Measurements from ENCODE around the gene TMEM140.
"Not testable (repeated sequence)": the region's sequence is repeated elsewhere in the genome, so short reads cannot be mapped to it uniquely, and the experiment has no call there.

The TMEM140 gene

GRCh38 chr7:135195156-135195555 lies 47.3 kb downstream of the TMEM140 start:
- DNase-seq (ENCODE audit: low read depth in 2 of 2), result no peak

GRCh38 chr7:135195968-135196629 lies 48.2 kb downstream of the TMEM140 start:
- DNase-seq (ENCODE audit: low read depth in 2 of 2), result no peak

- no peak for DNase-seq (ENCODE audit: low read depth in 2 of 2)
Measured at GRCh38 chr7:135197343-135197742, 49.5 kb downstream of the TMEM140 start.

GRCh38 chr7:135197906-135198655 lies 50.2 kb downstream of the TMEM140 start:
- DNase-seq (ENCODE audit: low read depth in 2 of 2), result no peak

GRCh38 chr7:135199439-135199838 lies 51.6 kb downstream of the TMEM140 start:
- DNase-seq (ENCODE audit: low read depth in 2 of 2), result no peak

GRCh38 chr7:135200821-135201331 lies 53.0 kb downstream of the TMEM140 start:
- no peak for DNase-seq (ENCODE audit: low read depth in 2 of 2)

GRCh38 chr7:135201350-135201749 lies 53.5 kb downstream of the TMEM140 start:
- no peak for DNase-seq (ENCODE audit: low read depth in 2 of 2)

DNA sequence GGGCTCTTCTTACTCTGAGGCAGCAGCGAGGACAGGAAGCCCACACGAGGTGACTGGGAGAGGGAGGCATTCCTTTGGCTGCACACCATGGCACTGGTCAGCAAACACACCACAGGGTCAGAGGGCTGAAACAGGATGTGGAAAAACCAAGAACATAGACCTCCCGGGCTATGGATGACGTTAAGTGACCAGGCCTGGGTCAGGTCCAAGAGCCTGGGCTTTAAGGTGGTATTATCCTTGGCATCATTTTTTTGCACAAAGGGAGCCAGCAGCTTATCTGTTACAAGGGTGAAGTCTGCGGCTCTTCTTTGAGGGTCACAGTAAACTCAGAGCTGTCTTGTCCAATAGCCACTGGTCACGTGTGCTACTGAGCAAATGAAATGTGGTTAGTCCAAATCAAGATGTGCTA lies 56.5 kb downstream of the TMEM140 start:
- no peak for DNase-seq (ENCODE audit: low read depth in 2 of 2)

DNA sequence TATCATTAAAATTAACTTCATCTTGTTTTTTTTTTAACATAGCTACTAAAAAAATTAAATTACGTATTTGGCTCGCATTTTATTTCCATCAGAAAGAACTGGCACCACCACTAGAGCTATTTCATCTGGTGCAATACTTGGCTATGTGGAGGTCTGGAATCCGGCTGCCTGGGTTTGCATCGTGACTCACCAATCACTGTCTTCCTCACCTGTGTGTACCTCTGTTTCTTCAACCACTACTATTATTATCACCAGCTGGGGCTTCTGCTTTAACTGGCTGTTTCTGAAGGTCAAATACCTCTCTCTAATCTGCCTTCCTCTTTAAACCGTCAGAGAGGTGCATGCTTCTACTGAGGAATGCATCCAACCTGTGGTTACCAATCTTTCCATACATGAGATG lies 57.0 kb downstream of the TMEM140 start:
- no peak for DNase-seq (ENCODE audit: low read depth in 2 of 2)

DNA sequence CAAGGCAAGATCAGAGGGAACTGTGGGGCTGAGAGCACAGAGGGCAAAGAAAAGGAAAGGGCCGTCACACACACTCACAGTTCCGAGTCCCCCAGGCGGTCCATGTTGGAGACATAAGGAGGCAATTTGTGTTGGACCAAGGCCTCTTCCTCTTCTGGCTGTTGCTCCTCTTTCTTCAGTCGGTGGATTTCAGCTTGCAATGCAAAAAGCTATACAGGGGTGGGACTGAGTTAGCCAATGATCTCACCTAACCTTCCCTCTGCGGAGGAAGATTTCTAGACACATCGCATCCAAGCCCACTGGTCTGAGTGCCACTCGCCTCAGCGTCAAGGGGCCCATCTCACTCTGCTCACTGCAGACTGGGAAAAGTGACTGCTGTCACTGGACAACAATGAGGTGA lies 58.0 kb downstream of the TMEM140 start:
- no peak for DNase-seq (ENCODE audit: low read depth in 2 of 2)

GRCh38 chr7:135206941-135207391 lies 59.1 kb downstream of the TMEM140 start:
- no peak for DNase-seq (ENCODE audit: low read depth in 2 of 2)

DNA sequence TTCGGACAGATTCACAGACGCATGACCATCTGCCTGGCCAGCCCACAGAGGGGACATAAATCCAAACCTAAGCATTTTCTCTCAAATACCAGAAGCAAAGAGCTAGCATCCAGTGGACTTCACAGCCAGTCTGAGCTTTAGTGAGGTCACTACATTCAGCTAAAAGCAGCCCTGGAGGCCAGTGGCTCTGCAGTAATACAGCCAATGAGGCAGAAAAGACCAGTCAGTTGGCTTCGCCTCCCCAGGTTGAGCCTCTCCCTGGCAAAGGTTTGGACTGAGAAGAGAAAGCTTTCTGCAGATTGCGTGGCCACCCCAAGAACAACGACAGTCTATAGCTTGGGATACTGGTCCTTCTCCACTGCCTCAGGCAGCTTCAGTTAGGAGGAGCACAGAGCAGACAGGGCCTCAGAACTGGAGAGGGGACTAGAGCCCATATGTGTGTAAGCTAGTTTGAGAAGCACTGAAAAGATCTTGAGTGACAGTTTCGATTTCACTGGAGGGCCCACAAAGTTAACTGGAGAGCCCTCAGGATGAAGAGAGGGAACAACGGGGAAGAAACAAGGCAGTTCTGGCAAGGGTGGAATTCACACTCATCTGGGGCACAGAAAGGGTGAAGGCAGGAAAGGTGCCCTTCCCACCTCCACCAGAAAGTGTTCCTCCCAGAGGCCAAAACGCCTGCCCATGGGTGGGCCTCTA lies 59.7 kb downstream of the TMEM140 start:
- DNase-seq (ENCODE audit: low read depth in 2 of 2), result no peak

DNA sequence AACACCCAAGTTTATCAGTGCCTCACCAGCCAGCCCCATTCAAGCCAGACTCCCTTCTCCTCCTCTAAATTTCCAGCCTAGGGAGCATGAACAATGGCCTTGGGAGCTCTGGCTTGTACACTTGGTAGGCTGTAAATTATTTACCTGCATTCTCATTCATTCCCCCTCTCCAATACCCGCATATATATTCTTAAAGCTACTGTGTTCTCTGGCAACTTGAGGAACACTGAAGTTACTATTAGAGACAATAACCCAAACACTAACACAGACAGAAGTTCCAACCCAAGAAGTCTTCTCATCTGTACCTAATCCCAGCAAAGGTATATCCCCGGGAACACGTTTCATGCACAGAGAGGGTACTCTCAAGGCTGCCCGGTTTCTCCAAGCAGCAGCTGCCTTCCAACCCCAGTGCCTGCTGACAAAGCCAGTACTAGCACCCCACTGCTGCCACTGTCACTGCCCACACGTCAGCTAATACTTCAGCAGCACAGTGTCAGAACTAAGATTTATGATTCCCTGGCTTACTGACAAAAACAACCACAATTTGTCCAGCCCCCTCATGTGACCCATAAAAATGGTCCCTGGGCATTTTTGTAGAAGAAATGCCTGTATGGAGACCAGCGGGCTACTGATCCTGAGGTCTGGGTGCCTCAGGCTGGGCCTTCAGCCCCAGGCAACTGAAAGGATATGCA lies 60.4 kb downstream of the TMEM140 start:
- DNase-seq (ENCODE audit: low read depth in 2 of 2), result no peak

DNA sequence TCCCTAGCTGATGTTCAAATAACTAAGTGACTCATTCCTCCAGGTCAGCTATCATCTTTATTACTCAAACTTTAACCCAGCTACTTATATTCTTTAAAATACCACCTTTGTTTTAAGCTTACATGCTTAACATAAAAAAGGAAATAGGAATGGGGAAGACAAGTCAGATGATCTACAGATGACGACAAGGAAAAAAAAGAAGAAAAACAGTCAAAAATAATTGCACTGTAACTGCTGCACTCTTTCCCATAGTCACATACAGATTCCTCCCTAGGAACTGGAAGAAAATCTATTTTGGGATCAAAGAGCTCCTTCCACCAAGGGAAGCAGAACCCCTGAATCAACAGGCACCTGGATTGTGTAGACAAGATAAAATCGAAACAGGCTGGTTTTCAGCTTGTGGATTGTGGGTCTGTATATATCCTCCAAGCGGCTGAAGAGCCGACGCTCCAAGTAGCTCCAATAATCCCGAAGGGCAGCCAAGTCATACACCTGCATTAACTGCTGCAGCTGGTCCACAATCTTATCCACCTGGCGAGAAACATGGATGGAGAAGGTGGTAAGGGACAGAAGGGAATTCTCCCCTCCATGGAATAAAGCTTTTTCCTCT lies 61.5 kb downstream of the TMEM140 start:
- no peak for DNase-seq (ENCODE audit: low read depth in 2 of 2)

GRCh38 chr7:135210888-135211178 lies 63.0 kb downstream of the TMEM140 start:
- no peak for DNase-seq (ENCODE audit: low read depth in 2 of 2)

DNA sequence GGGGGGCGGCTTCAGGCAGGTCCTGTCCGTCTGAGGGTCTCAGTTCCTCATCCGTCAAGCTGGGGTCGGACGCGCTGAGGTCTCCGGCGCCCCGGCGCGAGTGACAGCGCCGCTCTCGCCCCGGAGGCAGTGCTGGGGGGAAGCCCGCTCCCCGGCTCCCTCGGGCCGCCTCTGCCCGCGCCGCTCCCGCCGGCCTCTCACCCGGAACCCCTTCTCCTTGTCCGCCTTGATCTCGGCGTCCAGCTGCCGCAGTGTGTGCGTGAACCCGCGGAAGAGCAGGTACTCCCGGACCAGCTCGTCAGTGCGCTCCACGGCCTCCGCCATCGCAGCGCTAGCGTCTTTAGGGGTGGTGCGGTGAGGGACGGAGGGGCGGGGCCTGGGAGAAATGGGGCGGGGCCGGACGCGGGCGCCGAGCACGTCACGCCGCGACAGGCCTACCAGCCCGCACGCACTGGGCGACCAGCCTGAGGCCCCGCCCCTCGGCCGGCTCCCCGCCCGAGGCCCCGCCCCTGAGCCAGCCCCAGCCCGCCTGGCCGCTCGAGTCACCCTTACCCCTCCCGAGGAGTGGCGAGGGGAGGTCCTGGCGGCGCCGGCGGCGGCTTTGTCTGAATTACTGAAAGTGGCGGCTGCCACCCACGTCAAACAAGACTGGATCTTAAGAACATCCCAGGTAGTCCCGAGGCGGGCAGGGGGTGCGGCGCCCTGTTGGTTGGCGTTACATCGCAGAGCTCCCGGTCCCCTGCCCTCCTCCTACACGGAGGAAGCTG lies 63.5 kb downstream of the TMEM140 start, which contains the start of gene WDR91:
WDR91 (minus strand) TSS at position 348 of the 767 bp plus-strand sequence; CDS start at position 324, 24 bp downstream.
- DNase-seq (ENCODE audit: low read depth in 2 of 2), result peak; percentile 66 to 67

DNA sequence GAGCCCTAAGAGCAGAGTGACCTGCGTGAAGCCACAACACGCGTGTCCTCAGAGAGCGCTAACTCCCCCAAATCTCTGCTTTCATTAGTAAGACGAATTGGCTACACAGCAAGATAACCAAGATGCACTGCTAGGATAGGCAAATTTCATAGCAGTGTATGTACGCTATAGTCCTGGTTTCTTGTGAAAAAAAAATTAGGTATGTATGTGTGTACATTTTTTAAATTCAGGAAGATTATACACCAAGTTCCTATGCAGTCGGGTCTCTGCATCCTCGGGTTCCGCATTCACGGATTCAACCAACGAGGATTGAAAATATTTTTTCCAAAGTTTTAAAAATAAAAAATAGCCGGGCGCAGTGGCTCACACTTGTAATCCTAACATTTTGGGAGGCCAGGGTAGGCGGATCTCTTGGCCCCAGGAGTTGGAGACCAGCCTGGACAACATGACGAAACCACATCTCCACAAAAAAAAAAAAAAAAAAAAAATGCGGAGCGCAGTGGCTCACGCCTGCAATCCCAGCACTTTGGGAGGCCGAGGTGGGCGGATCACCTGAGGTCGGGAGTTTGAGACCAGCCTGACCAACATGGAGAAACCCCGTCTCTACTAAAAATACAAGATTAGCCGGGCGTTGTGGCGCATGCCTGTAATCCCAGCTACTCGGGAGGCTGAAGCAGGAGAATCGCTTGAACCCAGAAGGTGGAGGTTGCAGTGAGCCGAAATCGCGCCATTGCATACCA lies 64.2 kb downstream of the TMEM140 start:
- DNase-seq (ENCODE audit: low read depth in 2 of 2), result not testable (repeated sequence)

- no peak for DNase-seq (ENCODE audit: low read depth in 2 of 2)
Measured at GRCh38 chr7:135213831-135214230, 66.0 kb downstream of the TMEM140 start.

DNA sequence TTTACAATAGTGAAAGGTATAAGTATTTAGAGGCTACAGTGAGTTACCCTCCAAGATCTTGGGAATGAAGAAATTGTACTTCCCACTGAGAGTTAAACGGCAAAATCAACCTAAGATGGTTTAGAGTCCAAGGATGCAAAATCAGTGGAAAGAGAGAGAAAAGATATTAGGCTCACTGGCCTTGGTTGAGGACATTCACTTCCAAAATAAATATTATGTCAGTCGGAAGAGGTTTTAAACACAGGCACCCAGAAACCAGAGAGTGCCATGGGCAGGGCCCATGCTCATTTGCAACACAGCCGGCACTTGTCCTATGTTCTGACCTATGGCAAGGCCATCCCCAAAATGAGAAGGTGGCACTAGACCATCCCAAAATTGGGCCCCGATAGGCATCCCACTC lies 67.3 kb downstream of the TMEM140 start:
- DNase-seq (ENCODE audit: low read depth in 2 of 2), result no peak

- no peak for DNase-seq (ENCODE audit: low read depth in 2 of 2)
Measured at GRCh38 chr7:135215698-135216097, 67.8 kb downstream of the TMEM140 start.

All from fibroblast of skin of left biceps (primary cell).